ENCODE measurements around the gene TMEM63B.
"Not testable (repeated sequence)": the region's sequence is repeated elsewhere in the genome, so short reads cannot be mapped to it uniquely, and the experiment has no call there.

Gene TMEM63B

GRCh38 chr6:44117397-44118128, 9.8 kb upstream of the TMEM63B start:
- no peak for DNase-seq (ENCODE audit: low spot score)

GRCh38 chr6:44119704-44120262, 7.6 kb upstream of the TMEM63B start:
- no peak for DNase-seq (ENCODE audit: low spot score)

DNA sequence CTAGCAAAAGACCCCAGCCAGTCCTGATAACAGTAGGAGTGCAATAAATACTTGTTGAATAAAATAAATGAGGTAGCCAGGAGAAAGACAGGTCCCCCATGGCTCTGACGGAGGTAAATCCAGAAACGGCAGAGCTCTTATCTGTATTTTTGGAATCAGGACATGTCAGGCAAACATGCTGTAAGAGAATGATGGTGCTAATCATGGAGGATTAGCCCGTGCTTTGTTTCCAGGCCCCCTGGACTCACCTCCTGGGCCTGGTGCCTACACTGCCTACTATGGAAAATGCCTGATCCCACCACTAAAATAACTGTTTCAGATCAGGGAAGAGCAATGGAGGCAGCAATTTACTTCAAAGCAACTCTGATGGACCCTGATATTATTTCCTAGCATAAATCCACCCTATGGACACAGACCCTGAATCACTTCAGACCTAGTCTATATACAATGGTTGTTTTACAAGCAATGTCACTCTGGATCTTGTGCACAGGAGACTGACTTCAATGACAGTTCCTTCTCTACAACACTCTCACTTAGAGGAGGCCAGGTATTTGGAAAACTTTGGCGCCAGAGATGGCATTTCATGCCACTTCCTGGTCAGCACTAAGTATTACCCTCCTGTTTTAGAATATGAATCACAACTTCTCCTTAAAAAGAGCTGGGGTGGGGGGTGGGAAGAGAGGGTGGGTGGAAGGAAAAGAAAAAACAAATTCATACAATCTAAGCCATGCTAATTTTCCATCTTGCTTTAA, 6.5 kb upstream of the TMEM63B start:
- no peak for DNase-seq (ENCODE audit: low spot score)

DNA sequence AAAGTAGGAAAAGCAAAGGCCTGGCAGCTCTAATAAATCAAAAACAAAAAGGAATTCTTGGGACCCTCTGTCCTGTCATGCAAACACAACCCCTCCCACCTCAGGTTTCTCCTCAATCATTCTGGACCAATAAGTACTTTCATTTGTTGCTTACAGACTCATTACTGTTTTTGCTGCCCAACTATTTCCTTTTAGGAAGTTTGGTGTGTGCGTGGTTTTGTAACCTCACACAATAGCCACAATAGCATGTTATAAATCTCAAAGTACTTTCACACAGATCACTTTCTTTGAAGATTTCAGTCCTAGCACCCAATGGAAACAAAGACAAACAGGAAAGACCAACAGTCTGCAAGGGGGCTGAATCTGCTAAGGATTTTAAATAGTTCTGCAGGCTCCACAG, 4.6 kb upstream of the TMEM63B start:
- no peak for DNase-seq (ENCODE audit: low spot score)

- DNase-seq (ENCODE audit: low spot score), result no peak
Measured at GRCh38 chr6:44123544-44123943, 3.8 kb upstream of the TMEM63B start.

DNA sequence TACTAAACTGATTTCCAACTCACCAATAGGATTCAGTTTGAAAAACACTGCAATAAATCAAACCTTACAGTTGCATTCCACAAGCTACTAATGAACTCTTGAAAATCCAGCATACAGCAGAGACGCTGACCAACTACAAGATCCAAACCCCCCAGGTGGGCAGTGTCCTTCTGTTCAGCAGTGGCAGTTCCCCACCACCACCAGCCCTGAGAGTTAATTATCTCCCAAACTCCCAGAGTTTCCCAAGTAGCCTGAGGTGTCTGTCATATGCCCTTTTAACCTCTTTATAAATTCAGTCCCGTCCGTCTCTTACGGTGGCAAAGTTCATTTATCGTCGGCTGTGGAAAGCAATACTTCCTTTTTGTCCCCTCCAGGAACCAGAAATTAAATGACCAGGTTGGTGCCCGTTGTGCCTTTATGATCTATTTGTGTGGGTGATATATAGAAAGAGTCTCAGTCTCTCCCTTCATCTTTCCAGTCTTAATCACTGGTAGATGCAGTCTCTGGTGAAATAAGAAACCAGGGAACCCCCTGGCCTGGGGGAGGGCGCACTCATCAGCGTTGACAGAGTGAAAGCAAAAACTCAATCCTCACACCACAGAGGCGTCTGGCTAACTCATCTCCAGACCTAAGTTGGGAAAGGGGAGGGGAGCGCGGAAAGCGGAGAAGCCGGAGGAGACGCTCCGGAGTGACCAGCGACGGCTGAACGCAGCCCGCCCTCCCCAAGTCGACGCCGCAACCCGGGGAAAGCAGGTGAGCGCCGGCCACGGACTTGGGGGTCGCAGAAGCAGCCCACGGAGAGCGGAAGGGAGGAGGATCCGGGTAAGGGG, 819 bp upstream of the TMEM63B start:
- peak; percentile 29 for DNase-seq (ENCODE audit: low spot score)

GRCh38 chr6:44128020-44128917, 915 bp downstream of the TMEM63B start:
- peak; percentile 33 for DNase-seq (ENCODE audit: low spot score)

- DNase-seq (ENCODE audit: low spot score), result no peak
Measured at GRCh38 chr6:44129841-44130322, 2.5 kb downstream of the TMEM63B start.

GRCh38 chr6:44131892-44132291, 4.5 kb downstream of the TMEM63B start:
- DNase-seq (ENCODE audit: low spot score), result no peak

DNA sequence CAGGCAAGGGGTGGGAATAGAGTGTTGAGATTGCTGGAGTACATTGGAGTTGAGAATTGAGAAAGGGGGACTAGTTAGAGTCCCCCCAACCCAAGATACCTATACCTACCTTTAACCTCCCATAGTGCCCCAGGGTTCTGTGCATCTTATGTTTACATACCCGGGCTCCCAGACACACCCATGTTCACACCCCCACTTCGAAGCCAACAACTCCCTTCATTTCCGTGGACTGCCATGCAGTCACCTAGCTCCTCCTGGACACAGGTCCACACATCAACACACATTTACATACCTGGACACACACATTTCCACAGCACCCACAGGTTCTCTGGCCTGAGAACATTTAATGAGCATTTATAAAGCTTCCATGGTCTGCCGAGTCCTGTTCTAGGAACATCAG, 5.1 kb downstream of the TMEM63B start:
- no peak for DNase-seq (ENCODE audit: low spot score)

DNA sequence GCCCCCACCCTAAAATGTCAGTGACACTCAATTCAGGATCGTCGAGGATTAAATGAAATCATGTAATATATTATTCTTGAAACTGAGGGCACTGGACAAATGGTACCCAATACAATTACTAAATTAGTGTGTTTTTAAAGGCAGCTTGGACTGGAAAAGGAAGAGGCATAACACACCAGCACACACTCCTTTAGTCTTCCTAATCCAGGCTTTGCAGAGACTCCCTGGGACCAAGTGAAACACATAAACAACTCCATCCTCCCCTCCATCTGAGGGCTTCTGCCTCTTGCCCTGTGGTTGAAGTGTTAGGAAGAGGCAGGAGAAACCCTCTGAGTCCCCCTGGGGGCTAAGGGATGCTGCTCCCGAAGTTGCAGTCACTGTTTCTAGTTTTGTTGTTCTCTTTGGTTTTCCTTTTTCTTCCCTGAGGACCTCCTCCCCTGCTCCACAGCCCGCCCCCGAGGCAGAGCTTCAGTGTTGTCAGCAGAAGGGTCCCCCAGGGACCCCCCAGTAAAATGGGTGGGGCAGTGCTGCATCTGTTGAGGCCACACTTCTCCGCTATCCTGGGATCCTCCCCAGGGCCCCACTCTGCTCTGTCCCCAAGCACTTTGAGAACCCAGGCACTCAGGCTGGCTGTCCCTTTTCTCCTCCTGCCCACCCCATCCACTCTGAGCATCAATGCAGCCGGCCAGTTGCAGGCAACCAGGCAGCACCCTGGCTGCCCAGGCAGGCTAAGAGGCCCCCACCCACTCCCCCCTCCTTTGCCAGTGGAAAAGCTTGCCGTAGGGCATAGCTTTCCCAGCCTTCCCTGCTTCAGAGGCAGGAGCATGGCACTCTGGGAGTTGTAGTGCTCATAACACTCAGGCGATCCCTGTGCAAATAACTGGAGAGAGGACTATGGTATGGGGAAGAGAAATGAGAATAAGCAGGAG, 5.9 kb downstream of the TMEM63B start:
- DNase-seq (ENCODE audit: low spot score), result peak; percentile 76

DNA sequence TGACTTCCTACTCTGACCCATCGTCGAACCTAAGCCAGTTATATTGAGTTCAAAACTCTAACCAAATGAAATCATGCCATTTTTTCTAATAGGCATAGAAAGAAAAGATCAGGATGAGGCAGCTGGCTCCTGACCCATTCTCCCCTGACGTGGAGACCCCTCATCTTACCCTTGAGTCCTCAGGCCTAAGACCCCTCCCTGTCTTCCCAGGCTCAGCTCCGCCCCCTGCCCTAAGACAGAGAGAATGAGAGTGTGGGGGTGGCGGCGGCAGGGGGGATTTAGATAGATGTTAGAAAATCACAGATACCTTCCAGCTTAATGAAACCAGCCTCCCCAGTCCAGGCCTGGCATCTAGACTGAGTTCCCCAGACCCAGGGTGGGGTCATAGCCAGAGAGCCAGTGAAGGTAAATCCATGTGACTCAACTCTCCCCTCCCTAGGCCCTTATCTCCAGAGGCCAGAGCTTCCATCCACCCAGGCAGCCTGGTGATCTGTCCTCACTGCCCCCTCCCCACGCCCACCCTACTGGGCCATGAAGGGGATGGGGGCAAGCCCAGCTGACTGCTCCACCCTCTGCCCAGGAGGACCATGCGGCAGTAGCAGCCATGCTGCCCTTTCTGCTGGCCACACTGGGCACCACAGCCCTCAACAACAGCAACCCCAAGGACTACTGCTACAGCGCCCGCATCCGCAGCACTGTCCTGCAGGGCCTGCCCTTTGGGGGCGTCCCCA, 6.8 kb downstream of the TMEM63B start:
- no peak for DNase-seq (ENCODE audit: low spot score)

DNA sequence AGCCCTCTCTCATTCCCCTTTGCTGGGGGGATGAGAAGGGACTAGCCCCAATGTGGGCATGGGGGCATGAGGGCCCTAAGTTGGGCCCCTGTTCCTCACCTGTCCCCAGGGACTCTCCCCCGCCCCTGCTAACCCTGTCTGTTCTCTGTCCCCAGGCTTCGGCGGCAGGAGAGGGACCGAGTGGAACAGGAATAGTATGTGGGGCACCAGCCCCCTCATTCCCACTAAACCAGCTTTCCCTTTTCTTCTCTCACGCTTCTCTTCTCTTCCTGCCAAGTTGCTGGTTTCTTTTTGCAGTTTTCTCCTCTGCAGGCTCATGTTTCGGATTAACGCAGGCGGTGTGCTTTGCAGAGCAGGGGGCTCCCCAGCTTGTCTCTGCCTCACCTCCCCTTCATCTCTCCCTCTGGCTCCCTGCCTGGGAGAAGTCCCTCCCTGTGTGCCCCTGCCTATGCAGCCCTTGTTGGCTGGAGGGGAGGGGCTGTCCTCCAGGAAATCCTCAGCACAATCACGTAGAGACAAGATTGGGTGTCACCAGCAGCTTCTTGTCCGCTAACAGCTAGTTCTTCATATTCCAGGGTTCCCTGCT, 7.9 kb downstream of the TMEM63B start:
- DNase-seq (ENCODE audit: low spot score), result no peak

- DNase-seq (ENCODE audit: low spot score), result no peak
Measured at GRCh38 chr6:44135875-44136274, 8.5 kb downstream of the TMEM63B start.

DNA sequence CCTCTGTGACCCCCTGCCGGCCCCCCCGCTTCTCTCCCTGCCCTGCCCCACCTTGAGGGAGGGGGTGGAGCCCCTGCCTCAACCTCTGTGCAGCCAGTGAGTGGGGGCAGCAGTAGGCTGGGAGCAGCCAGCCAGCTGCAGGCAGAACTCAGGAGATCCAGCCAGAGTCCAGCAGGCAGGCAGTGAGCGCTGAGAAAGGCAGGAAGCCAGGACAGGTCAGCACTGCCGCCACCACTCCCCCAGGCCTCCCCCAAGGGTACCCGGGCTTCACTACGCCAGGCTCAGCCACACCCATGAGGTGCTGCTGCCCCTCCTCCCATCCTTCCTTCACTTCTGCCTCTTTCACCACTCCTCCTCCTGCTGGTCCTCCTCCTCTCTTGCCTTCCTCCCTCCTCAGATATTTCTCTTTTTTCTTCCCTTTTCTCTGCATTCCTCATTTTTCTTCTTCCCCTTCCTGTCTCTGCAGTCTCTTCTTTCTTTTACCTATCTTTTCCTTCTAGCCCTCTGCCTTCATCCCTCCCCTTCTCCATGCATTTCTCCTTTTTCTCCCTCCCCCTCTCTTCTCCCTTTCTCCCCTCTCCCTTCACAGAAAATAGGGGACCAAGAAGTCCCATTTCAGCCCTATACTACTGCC, 11.5 kb downstream of the TMEM63B start:
- DNase-seq (ENCODE audit: low spot score), result no peak

DNA sequence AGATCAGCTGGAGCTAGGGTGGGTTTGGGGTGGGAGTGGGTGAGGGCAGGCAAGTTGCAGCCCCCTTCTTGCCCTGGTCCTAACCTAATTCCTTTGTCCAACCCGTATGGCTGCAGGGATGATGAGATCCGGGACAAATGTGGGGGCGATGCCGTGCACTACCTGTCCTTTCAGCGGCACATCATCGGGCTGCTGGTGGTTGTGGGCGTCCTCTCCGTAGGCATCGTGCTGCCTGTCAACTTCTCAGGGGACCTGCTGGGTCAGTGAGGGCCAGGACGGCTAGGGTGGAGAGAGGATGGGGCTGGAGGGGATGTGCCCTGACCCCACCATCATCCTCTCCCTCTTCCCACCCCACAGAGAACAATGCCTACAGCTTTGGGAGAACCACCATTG, 12.0 kb downstream of the TMEM63B start:
- DNase-seq (ENCODE audit: low spot score), result no peak

DNA sequence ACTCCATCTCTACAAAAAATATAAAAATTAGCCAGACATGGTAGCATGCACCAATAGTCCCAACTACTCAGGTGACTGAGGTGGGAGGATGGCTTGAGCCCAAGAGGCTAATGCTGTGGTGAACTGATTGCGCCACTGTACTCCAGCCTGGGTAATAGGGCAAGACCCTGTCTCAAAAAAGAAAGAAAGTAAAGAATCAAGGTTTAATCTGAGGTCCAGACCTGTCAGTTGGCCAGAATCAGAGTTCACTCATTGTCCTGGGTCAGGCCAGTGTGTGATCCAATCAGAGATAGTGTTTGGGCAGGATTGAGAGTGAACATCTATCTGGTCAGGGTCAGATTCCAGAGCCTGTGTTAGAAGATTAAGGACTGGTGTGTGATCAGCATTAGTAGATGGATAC, 15.5 kb downstream of the TMEM63B start:
- DNase-seq (ENCODE audit: low spot score), result no peak

DNA sequence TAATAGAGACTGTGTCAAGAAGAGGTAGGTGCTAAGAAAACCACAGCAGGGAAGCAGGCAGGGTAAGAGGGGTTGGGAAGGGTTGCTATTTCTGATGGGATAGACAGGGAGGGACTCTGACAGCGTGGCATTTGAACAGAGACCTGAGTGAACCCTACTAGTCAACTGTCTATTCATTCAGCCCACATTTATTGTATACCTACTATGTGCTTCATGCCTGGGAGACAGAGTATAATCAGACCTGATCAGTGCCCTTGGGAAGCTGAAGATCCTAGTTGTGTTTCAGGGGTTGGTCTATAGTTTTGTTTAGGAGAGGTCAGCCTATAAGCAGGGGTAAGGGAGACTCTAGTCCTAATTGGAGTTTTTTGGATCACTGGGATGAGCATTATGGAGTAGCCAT, 16.4 kb downstream of the TMEM63B start:
- no peak for DNase-seq (ENCODE audit: low spot score)

DNA sequence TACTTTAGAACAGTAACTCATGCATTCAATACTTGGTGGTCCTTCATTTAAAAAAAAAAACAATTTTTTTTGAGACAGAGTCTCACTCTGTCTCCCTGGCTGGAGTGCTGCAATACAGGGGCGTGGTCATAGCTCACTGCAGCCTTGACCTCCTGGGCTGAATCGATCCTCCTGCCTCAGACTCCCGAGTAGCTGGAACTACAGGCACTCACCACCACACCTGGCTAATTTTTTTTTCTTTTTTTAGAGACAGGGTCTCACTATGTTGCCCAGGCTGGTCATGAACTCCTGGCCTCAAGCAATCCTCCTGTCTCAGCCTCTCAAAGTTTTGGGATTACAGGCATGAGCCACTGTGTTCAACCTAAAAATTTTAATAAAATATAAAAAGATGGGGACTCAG, 17.2 kb downstream of the TMEM63B start:
- DNase-seq (ENCODE audit: low spot score), result not testable (repeated sequence)

Data from Ammon's horn (tissue), 1 donor.